Liver (tissue), 9 donors: Measurements from ENCODE around the gene RALGAPA2. TPM values are rescaled to one million over a fixed set of nuclear protein-coding genes. Genes with fewer than 3 reads are reported as not detected.

Experiments used
- DNase-seq: peaks from one replicate; pipeline ENCODE4 v3.0.0-alpha.2; 2017; ENCODE audit warnings: low spot score
- H3K27ac ChIP-seq, 2 donors: one replicate each; pipeline ENCODE4 v1.7.0; 2013; ENCODE audit warnings: inconsistent platforms in 2 of 2, low read length in 2 of 2, control low read depth in 1 of 2, low read depth in 1 of 2, mild to moderate bottlenecking in 1 of 2
- H3K27me3 ChIP-seq, 4 donors: one replicate each; pipeline versions ENCODE4 v1.6.1 to v1.7.0; 2013; ENCODE audit warnings: low read length in 3 of 4, inconsistent platforms in 1 of 4, mild to moderate bottlenecking in 1 of 4, moderate library complexity in 1 of 4; ENCODE audit not compliant: control insufficient read depth in 4 of 4, insufficient read depth in 4 of 4
- H3K36me3 ChIP-seq, 4 donors: one replicate each; pipeline versions ENCODE4 v1.6.1 to v1.7.0; 2013; ENCODE audit warnings: low read length in 3 of 4, mild to moderate bottlenecking in 3 of 4, low read depth in 1 of 4, moderate library complexity in 1 of 4; ENCODE audit not compliant: control insufficient read depth in 4 of 4, insufficient read depth in 3 of 4
- H3K4me1 ChIP-seq, 4 donors: one replicate each; pipeline versions ENCODE4 v1.6.1 to v1.7.0; 2013; ENCODE audit warnings: low read length in 3 of 4, mild to moderate bottlenecking in 3 of 4, moderate library complexity in 1 of 4; ENCODE audit not compliant: control insufficient read depth in 4 of 4, insufficient read depth in 4 of 4
- H3K4me3 ChIP-seq, 3 donors: one replicate each; pipeline versions ENCODE4 v1.6.1 to v1.7.0; 2013; ENCODE audit warnings: low read length in 3 of 3, control low read depth in 1 of 3, low read depth in 1 of 3, mild to moderate bottlenecking in 1 of 3
- H3K9ac ChIP-seq, 2 donors: one replicate each; pipeline ENCODE4 v1.7.0; 2013; ENCODE audit warnings: low read length in 2 of 2, mild to moderate bottlenecking in 2 of 2, moderate library complexity in 2 of 2, control low read depth in 1 of 2, low read depth in 1 of 2
- H3K9me3 ChIP-seq, 4 donors: one replicate each; pipeline versions ENCODE4 v1.6.1 to v1.7.0; 2013; ENCODE audit warnings: low read length in 3 of 4; ENCODE audit not compliant: control insufficient read depth in 4 of 4
- ATF3 ChIP-seq: IDR thresholded peaks from 2 replicates; pipeline ENCODE4 v1.6.1; 2016; ENCODE audit warnings: antibody characterized with exemption
- CTCF ChIP-seq: fragments of 150-350 bp; IDR thresholded peaks from 2 replicates; pipeline ENCODE4 v1.5.1; 2017; ENCODE audit warnings: improper control_type of control experiment, low read depth, low read length; ENCODE audit not compliant: missing input control
- EGR1 ChIP-seq, 2 donors: IDR thresholded peaks; 2 replicates each; pipeline ENCODE4 v1.6.1; 2016 to 2018; ENCODE audit warnings: antibody characterized with exemption in 2 of 2, low read depth in 2 of 2
- FOXA1 ChIP-seq: IDR thresholded peaks from 2 replicates; pipeline ENCODE4 v1.6.1; 2016; ENCODE audit warnings: antibody characterized with exemption
- FOXA2 ChIP-seq: IDR thresholded peaks from 2 replicates; pipeline ENCODE4 v1.6.1; 2016; ENCODE audit warnings: antibody characterized with exemption
- HNF4A ChIP-seq, 2 donors: conservative IDR thresholded peaks; 2 replicates each; pipeline ENCODE4 v1.6.1; 2016; ENCODE audit warnings: antibody characterized with exemption in 2 of 2, mild to moderate bottlenecking in 2 of 2
- HNF4G ChIP-seq: IDR thresholded peaks from 2 replicates; pipeline ENCODE4 v1.6.1; 2016; ENCODE audit warnings: antibody characterized with exemption
- JUND ChIP-seq, 2 donors: IDR thresholded peaks; 2 replicates each; pipeline ENCODE4 v1.6.1; 2016; ENCODE audit warnings: antibody characterized with exemption in 2 of 2
- NR2F2 ChIP-seq: IDR thresholded peaks from 2 replicates; pipeline ENCODE4 v1.6.1; 2016; ENCODE audit warnings: antibody characterized with exemption
- RAD21 ChIP-seq, 2 donors: IDR thresholded peaks; 2 replicates each; pipeline ENCODE4 v1.6.1; 2016; ENCODE audit warnings: antibody characterized with exemption in 2 of 2, mild to moderate bottlenecking in 2 of 2
- REST ChIP-seq: IDR thresholded peaks from 2 replicates; pipeline ENCODE4 v1.6.1; 2016; ENCODE audit warnings: antibody characterized with exemption, mild to moderate bottlenecking
- RXRA ChIP-seq, 2 donors: IDR thresholded peaks; 2 replicates each; pipeline ENCODE4 v1.6.1; 2017 to 2018; ENCODE audit warnings: antibody characterized with exemption in 2 of 2, mild to moderate bottlenecking in 1 of 2
- SP1 ChIP-seq: IDR thresholded peaks from 2 replicates; pipeline ENCODE4 v1.6.1; 2018; ENCODE audit warnings: antibody characterized with exemption, mild to moderate bottlenecking
- TAF1 ChIP-seq: conservative IDR thresholded peaks from 2 replicates; pipeline ENCODE4 v1.6.1; 2016; ENCODE audit warnings: antibody characterized with exemption, mild to moderate bottlenecking
- YY1 ChIP-seq: IDR thresholded peaks from 2 replicates; pipeline ENCODE4 v1.6.1; 2016; ENCODE audit warnings: antibody characterized with exemption, mild to moderate bottlenecking
- ZBTB33 ChIP-seq: IDR thresholded peaks from 2 replicates; pipeline ENCODE4 v1.6.1; 2016; ENCODE audit warnings: antibody characterized with exemption
- WGBS: extraction: QIAGEN DNeasy Blood & Tissue Kit; methylation state at CpG from one replicate; pipeline ENCODE4 v1.1.7; 2013; 5-methylcytosine and 5-hydroxymethylcytosine counted together
- polyA plus RNA-seq, 2 donors: library from polyadenylated mRNA; stranded (reverse) in 1 of 2; unstranded in 1 of 2; fragments of 200-250 nt in 1 of 2; fragments of >200 nt in 1 of 2; fragmentation: Nextera tagmentation in 1 of 2; extraction: Ambion mirVana in 1 of 2; gene quantifications; one replicate each; pipeline versions ENCODE4 v1.2.1 to v1.2.3, GENCODE V29; 2013 to 2015
- total RNA-seq, 2 donors: library from RNA; depleted of rRNA; stranded (reverse); fragments of >200 nt; gene quantifications; one replicate each; pipeline ENCODE4 v1.2.3, GENCODE V29; 2014
- donor health status: healthy.
- donor health status: healthy.
- donor health status: healthy.
- donor health status: healthy.
- donor health status: healthy.

RALGAPA2 gene
- total and polyA plus RNA-seq, 4 donors, result 14.8 to 89.9 (median 25.1) TPM

GRCh38 chr20:20525756-20526155 lies 186.7 kb downstream of the RALGAPA2 start:
- H3K9me3 ChIP-seq, result no peaks in the 10 kb centered on the region
- TF ChIP-seq FOXA2, result no peak
- no peak for TF ChIP-seq HNF4G
- TF ChIP-seq REST, result no peak
- TF ChIP-seq NR2F2, result no peak
- no peak for TF ChIP-seq ATF3
- no peak for TF ChIP-seq SP1
- TF ChIP-seq FOXA1, result no peak
- no peak for TF ChIP-seq JUND (IDR thresholded peaks at IDR 0.05)
- no peak for TF ChIP-seq ZBTB33
- TF ChIP-seq YY1, result no peak
- TF ChIP-seq TAF1, result no peak
- no peak for TF ChIP-seq EGR1 (IDR thresholded peaks at IDR 0.05; ENCODE audit: low read depth in 2 of 2)
- no peak for TF ChIP-seq HNF4A (conservative IDR thresholded peaks at IDR 0.05)
- no peak for TF ChIP-seq CTCF
- no peak for TF ChIP-seq RAD21 (IDR thresholded peaks at IDR 0.05)
- H3K27me3 ChIP-seq, result no peaks in the 10 kb centered on the region
- H3K9ac ChIP-seq, result no peak overlapping the region
- H3K4me1 ChIP-seq, result no peaks in the 10 kb centered on the region
- H3K27ac ChIP-seq, result no peak overlapping the region
- no peak for DNase-seq
- peaks cover 3 to 52% (median 26%) of the 10 kb centered on the region in 4 donors for H3K36me3 ChIP-seq
- H3K4me3 ChIP-seq, result no peak overlapping the region
- 92% methylated on average over 6 of the region's 6 CpGs for WGBS

GRCh38 chr20:20525214-20525613 lies 187.2 kb downstream of the RALGAPA2 start:
- DNase-seq, result no peak
- no peaks in the 10 kb centered on the region for H3K4me1 ChIP-seq
- H3K27me3 ChIP-seq, result no peaks in the 10 kb centered on the region
- no peak overlapping the region for H3K9ac ChIP-seq
- H3K9me3 ChIP-seq, result no peaks in the 10 kb centered on the region
- H3K27ac ChIP-seq, result no peak overlapping the region
- 57% methylated on average over 2 of the region's 2 CpGs for WGBS
- peaks cover 3 to 51% (median 26%) of the 10 kb centered on the region in 4 donors for H3K36me3 ChIP-seq
- no peak overlapping the region for H3K4me3 ChIP-seq
- TF ChIP-seq SP1 (peak; percentile 90), EGR1 (IDR thresholded peaks at IDR 0.05; ENCODE audit: low read depth in 2 of 2) (no peak), TAF1 (no peak), REST (no peak), FOXA1 (no peak), RXRA (IDR thresholded peaks at IDR 0.05) (peak; percentile 62 to 93), ZBTB33 (no peak), CTCF (no peak), RAD21 (IDR thresholded peaks at IDR 0.05) (peak in 1 of 2 donors; percentile 17), HNF4A (conservative IDR thresholded peaks at IDR 0.05) (peak; percentile 63 to 90)
